GM23248 (cell line): ENCODE data around the gene THAP8. TPM values are rescaled to one million over a fixed set of nuclear protein-coding genes. Genes with fewer than 3 reads are reported as not detected.
"Not testable (repeated sequence)": the region's sequence is repeated elsewhere in the genome, so short reads cannot be mapped to it uniquely, and the experiment has no call there.

Experiments
- DNase-seq: peaks from one replicate; pipeline ENCODE4 v3.0.0-alpha.2; 2015
- H2AFZ ChIP-seq: fragments of 200-600 bp; sonication (generic); 2 replicates; pipeline ENCODE4 v1.6.1; 2016; ENCODE audit warnings: antibody characterized with exemption
- H3F3A ChIP-seq: fragments of 200-600 bp; sonication (generic); 2 replicates; pipeline ENCODE4 v1.6.1; 2016; ENCODE audit warnings: mild to moderate bottlenecking, antibody characterized with exemption, mixed run types; ENCODE audit not compliant: insufficient read depth
- H3K27ac ChIP-seq: fragments of 200-600 bp; sonication (generic); 2 replicates; pipeline ENCODE4 v1.5.1; 2016; ENCODE audit warnings: mild to moderate bottlenecking
- H3K27me3 ChIP-seq: fragments of 200-600 bp; sonication (generic); replicated peaks from 2 replicates; pipeline ENCODE4 v1.6.1; 2016; ENCODE audit warnings: mild to moderate bottlenecking; ENCODE audit not compliant: insufficient read depth
- H3K36me3 ChIP-seq: fragments of 200-600 bp; sonication (generic); 2 replicates; pipeline ENCODE4 v1.6.1; 2016; ENCODE audit warnings: low read depth, mild to moderate bottlenecking
- H3K4me1 ChIP-seq: fragments of 200-600 bp; sonication (generic); 2 replicates; pipeline ENCODE4 v1.6.1; 2016; ENCODE audit warnings: mild to moderate bottlenecking; ENCODE audit not compliant: insufficient read depth
- H3K4me2 ChIP-seq: fragments of 200-600 bp; sonication (generic); one replicate; pipeline ENCODE4 v1.6.1; 2016; ENCODE audit warnings: mild to moderate bottlenecking; ENCODE audit not compliant: unreplicated experiment
- H3K4me3 ChIP-seq: fragments of 200-600 bp; sonication (generic); 2 replicates; pipeline ENCODE4 v1.5.1; 2016; ENCODE audit warnings: mild to moderate bottlenecking
- H3K79me2 ChIP-seq: fragments of 200-600 bp; sonication (generic); 2 replicates; pipeline ENCODE4 v1.6.1; 2016; ENCODE audit warnings: mild to moderate bottlenecking; ENCODE audit not compliant: insufficient read depth
- H3K9ac ChIP-seq: fragments of 200-600 bp; sonication (generic); 2 replicates; pipeline ENCODE4 v1.6.1; 2016; ENCODE audit warnings: mild to moderate bottlenecking
- H3K9me2 ChIP-seq: fragments of 200-600 bp; sonication (generic); 2 replicates; pipeline ENCODE4 v1.6.1; 2016; ENCODE audit warnings: mixed run types, mild to moderate bottlenecking, moderate library complexity; ENCODE audit not compliant: insufficient read depth
- H3K9me3 ChIP-seq: fragments of 200-600 bp; sonication (generic); one replicate; pipeline ENCODE4 v1.6.1; 2017; ENCODE audit warnings: low read depth
- H4K20me1 ChIP-seq: fragments of 200-600 bp; sonication (generic); 2 replicates; pipeline ENCODE4 v1.6.0; 2016; ENCODE audit not compliant: insufficient read depth
- EZH2 ChIP-seq: fragments of 200-600 bp; sonication (generic); IDR thresholded peaks from 2 replicates; pipeline ENCODE4 v1.6.1; 2018; ENCODE audit warnings: antibody characterized with exemption, mild to moderate bottlenecking; ENCODE audit not compliant: insufficient read depth, poor library complexity, severe bottlenecking
- EZH2phosphoT487 ChIP-seq: fragments of 200-600 bp; sonication (generic); IDR thresholded peaks from 2 replicates; pipeline ENCODE4 v1.6.1; 2018; ENCODE audit warnings: antibody characterized with exemption, moderate library complexity, mild to moderate bottlenecking, low read depth; ENCODE audit not compliant: insufficient read depth
- WGBS, 2 experiments: methylation state at CpG; one replicate each; pipeline ENCODE4 v1.1.6; 2015 to 2017; ENCODE audit warnings: low lambda C conversion rate in 2 of 2, low coverage in 1 of 2; ENCODE audit errors: missing lambda C conversion rate in 2 of 2; 5-methylcytosine and 5-hydroxymethylcytosine counted together
- in situ Hi-C: fragments of 300-500 bp; cut with MboI; formaldehyde crosslinking; loops from 2 replicates; pipeline ENCODE4 v1.15.0; 2020
- polyA plus RNA-seq: library from polyadenylated mRNA; unstranded; fragments of >200 nt; fragmentation: Nextera tagmentation; extraction: Ambion mirVana; gene quantifications from 2 replicates; pipeline ENCODE4 v1.2.1, GENCODE V29; 2016
- total RNA-seq: library from RNA; depleted of rRNA; stranded (reverse); fragments of >200 nt; shearing (Covaris generic); gene quantifications from 2 replicates; pipeline ENCODE4 v1.2.3, GENCODE V29; 2014

Gene THAP8
- total and polyA plus RNA-seq, 2 experiments from 2014 or later: 3.8 to 12.8 TPM

GRCh38 chr19:36079389-36079945 lies 25.4 kb upstream of the THAP8 start:
- no peaks in the 10 kb centered on the region for H3K9me2 ChIP-seq
- no peak overlapping the region for H3K9ac ChIP-seq
- no peaks in the 10 kb centered on the region for H4K20me1 ChIP-seq
- no peak overlapping the region for H2AFZ ChIP-seq
- H3K4me1 ChIP-seq: no peaks in the 10 kb centered on the region
- no peak overlapping the region for H3K4me2 ChIP-seq
- no peaks in the 10 kb centered on the region for H3K27me3 ChIP-seq
- no peak for DNase-seq
- 0 out of 2 replicates have a peak, but pooled peaks cover 6% of the 10 kb centered on the region for H3F3A ChIP-seq
- TF ChIP-seq EZH2phosphoT487 (no peak), EZH2 (no peak)
- WGBS, 2 experiments: 98 to 100% methylated on average over 3 of the region's 3 CpGs
- no peak overlapping the region for H3K27ac ChIP-seq
- H3K4me3 ChIP-seq: no peak overlapping the region
- H3K79me2 ChIP-seq: no peaks in the 10 kb centered on the region
- no peaks in the 10 kb centered on the region for H3K36me3 ChIP-seq
- in situ Hi-C loops: no loop called here
- no peaks in the 10 kb centered on the region for H3K9me3 ChIP-seq

GRCh38 chr19:36073121-36073876 lies 19.2 kb upstream of the THAP8 start:
- H3K27me3 ChIP-seq: no peaks in the 10 kb centered on the region
- H3K4me2 ChIP-seq: no peak overlapping the region
- no peak for DNase-seq
- peaks cover 9% of the 10 kb centered on the region for H3F3A ChIP-seq
- no peaks in the 10 kb centered on the region for H3K79me2 ChIP-seq
- H3K9ac ChIP-seq: no peak overlapping the region
- no peak overlapping the region for H3K27ac ChIP-seq
- H3K36me3 ChIP-seq: no peaks in the 10 kb centered on the region
- no peaks in the 10 kb centered on the region for H3K9me2 ChIP-seq
- no peaks in the 10 kb centered on the region for H4K20me1 ChIP-seq
- no peak overlapping the region for H2AFZ ChIP-seq
- H3K9me3 ChIP-seq: no peaks in the 10 kb centered on the region
- in situ Hi-C loops: no loop called here
- no peak overlapping the region for H3K4me3 ChIP-seq
- H3K4me1 ChIP-seq: peaks cover 7% of the 10 kb centered on the region; the same call in 1 of the 2 replicates
- WGBS, 2 experiments: 88 to 96% methylated on average over 10 of the region's 10 CpGs
- no peak for TF ChIP-seq EZH2
- TF ChIP-seq EZH2phosphoT487: no peak

- TF ChIP-seq EZH2: no peak
- TF ChIP-seq EZH2phosphoT487: no peak
- 99% methylated on average over 8 of the region's 8 CpGs for WGBS, 2 experiments
- DNase-seq: no peak
- Histone ChIP-seq H3K27me3 (no peaks in the 10 kb centered on the region), H2AFZ (no peak overlapping the region), H3K4me3 (no peak overlapping the region), H3K4me1 (peaks cover 7% of the 10 kb centered on the region; the same call in 1 of the 2 replicates), H3K9ac (no peak overlapping the region), H3K36me3 (no peaks in the 10 kb centered on the region), H3K79me2 (no peaks in the 10 kb centered on the region), H3K27ac (no peak overlapping the region), H3K9me3 (no peaks in the 10 kb centered on the region), H3F3A (peaks cover 9% of the 10 kb centered on the region), H4K20me1 (no peaks in the 10 kb centered on the region), H3K4me2 (no peak overlapping the region), H3K9me2 (no peaks in the 10 kb centered on the region)
- in situ Hi-C loops: no loop called here
Observed at GRCh38 chr19:36072081-36072480, 18.0 kb upstream of the THAP8 start.

- in situ Hi-C loops, H3K4me3 ChIP-seq, H3K9me2 ChIP-seq, H4K20me1 ChIP-seq, H2AFZ ChIP-seq, H3K4me2 ChIP-seq, H3K36me3 ChIP-seq, H3K4me1 ChIP-seq, H3K27me3 ChIP-seq, H3K9me3 ChIP-seq, H3K79me2 ChIP-seq, DNase-seq, H3F3A ChIP-seq, H3K27ac ChIP-seq, H3K9ac ChIP-seq: not testable (repeated sequence)
- WGBS, 2 experiments: 94% methylated on average over 50 of the region's 57 CpGs; no CpG with 5 or more reads in 1 of the 2 experiments
Observed at GRCh38 chr19:36068810-36069499, 14.9 kb upstream of the THAP8 start.
